SK-N-SH treated with all-trans-retinoic acid at 6 μM for 48 hours (cell line): Measurements from ENCODE around the gene LHX6.

Experiments
- ARNTL ChIP-seq: fragments of 450-650 bp; formaldehyde crosslinking; IDR thresholded peaks from 2 replicates; pipeline ENCODE4 v1.5.0; 2020; ENCODE audit warnings: low read depth, mild to moderate bottlenecking, moderate library complexity, borderline replicate concordance
- BACH2 ChIP-seq: fragments of 250-450 bp; sonication (Bioruptor Pico); IDR thresholded peaks from 2 replicates; pipeline ENCODE4 v1.9.0; 2021; ENCODE audit warnings: mild to moderate bottlenecking, borderline replicate concordance
- TSHZ2 ChIP-seq: fragments of 250-450 bp; sonication (Bioruptor Pico); IDR thresholded peaks from 2 replicates; pipeline ENCODE4 v1.5.0; 2020; ENCODE audit warnings: mild to moderate bottlenecking, moderate library complexity
- ZC3H10 ChIP-seq: fragments of 250-450 bp; sonication (Bioruptor Pico); IDR thresholded peaks from 2 replicates; pipeline ENCODE4 v1.5.1; 2021; ENCODE audit warnings: mild to moderate bottlenecking, moderate library complexity
- ZFP30 ChIP-seq: fragments of 450-650 bp; formaldehyde crosslinking; IDR thresholded peaks from 2 replicates; pipeline ENCODE4 v1.5.0; 2022; ENCODE audit warnings: mild to moderate bottlenecking, moderate library complexity
- TF ChIP-seq, protein P1 (sequence below): fragments of 250-450 bp; sonication (Bioruptor Pico); IDR thresholded peaks from 2 replicates; pipeline ENCODE4 v1.8.0; 2021; ENCODE audit warnings: low read depth, mild to moderate bottlenecking, moderate library complexity, borderline replicate concordance

GRCh38 chr9:122216798-122217418 lies 11.8 kb downstream of the LHX6 start:
- TF ChIP-seq TSHZ2 (CRISPR knock-in tag) (no peak), BACH2 (no peak), ZFP30 (CRISPR knock-in tag) (no peak), ARNTL (no peak), ZC3H10 (CRISPR knock-in tag) (no peak)
- TF ChIP-seq, protein P1, sequence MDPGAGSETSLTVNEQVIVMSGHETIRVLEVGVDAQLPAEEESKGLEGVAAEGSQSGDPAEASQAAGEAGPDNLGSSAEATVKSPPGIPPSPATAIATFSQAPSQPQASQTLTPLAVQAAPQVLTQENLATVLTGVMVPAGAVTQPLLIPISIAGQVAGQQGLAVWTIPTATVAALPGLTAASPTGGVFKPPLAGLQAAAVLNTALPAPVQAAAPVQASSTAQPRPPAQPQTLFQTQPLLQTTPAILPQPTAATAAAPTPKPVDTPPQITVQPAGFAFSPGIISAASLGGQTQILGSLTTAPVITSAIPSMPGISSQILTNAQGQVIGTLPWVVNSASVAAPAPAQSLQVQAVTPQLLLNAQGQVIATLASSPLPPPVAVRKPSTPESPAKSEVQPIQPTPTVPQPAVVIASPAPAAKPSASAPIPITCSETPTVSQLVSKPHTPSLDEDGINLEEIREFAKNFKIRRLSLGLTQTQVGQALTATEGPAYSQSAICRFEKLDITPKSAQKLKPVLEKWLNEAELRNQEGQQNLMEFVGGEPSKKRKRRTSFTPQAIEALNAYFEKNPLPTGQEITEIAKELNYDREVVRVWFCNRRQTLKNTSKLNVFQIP (CRISPR knock-in tag): no peak
